Measurements from ENCODE around the gene CEMIP. TPM values are rescaled to one million over a fixed set of nuclear protein-coding genes. Genes with fewer than 3 reads are reported as not detected.

The CEMIP gene
- total RNA-seq, 1 donor: 687 TPM

GRCh38 chr15:80873366-80873952 is 94.3 kb downstream of the CEMIP start:
- peaks cover 98% of the 10 kb centered on the region for H3K36me3 ChIP-seq (ENCODE audit: insufficient read depth, low read length)
- H3K79me2 ChIP-seq (ENCODE audit: insufficient read depth, low read length): no peaks in the 10 kb centered on the region
- H2AFZ ChIP-seq (ENCODE audit: low read length): no peak overlapping the region
- no peaks in the 10 kb centered on the region for H3K27me3 ChIP-seq (ENCODE audit: insufficient read depth, low read length)
- H3K4me2 ChIP-seq (ENCODE audit: insufficient read depth, low read length): no peak overlapping the region
- peaks cover 49% of the 10 kb centered on the region for H4K20me1 ChIP-seq (ENCODE audit: insufficient read depth, low read length)
- H3K4me3 ChIP-seq (ENCODE audit: insufficient read depth, low read length): no peak overlapping the region
- no peaks in the 10 kb centered on the region for H3K9me3 ChIP-seq (ENCODE audit: low read depth, low read length)
- DNase-seq (ENCODE audit: insufficient read length, low spot score, missing footprints): no peak
- H3K27ac ChIP-seq (ENCODE audit: low read depth, low read length): no peak overlapping the region
- TF ChIP-seq, protein P1, sequence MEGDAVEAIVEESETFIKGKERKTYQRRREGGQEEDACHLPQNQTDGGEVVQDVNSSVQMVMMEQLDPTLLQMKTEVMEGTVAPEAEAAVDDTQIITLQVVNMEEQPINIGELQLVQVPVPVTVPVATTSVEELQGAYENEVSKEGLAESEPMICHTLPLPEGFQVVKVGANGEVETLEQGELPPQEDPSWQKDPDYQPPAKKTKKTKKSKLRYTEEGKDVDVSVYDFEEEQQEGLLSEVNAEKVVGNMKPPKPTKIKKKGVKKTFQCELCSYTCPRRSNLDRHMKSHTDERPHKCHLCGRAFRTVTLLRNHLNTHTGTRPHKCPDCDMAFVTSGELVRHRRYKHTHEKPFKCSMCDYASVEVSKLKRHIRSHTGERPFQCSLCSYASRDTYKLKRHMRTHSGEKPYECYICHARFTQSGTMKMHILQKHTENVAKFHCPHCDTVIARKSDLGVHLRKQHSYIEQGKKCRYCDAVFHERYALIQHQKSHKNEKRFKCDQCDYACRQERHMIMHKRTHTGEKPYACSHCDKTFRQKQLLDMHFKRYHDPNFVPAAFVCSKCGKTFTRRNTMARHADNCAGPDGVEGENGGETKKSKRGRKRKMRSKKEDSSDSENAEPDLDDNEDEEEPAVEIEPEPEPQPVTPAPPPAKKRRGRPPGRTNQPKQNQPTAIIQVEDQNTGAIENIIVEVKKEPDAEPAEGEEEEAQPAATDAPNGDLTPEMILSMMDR (IDR thresholded peaks at IDR 0.05; ENCODE audit: extremely low read depth, low read depth, low read length): no peak
- H3K4me1 ChIP-seq (ENCODE audit: insufficient read depth, low read length): no peaks in the 10 kb centered on the region

DNA sequence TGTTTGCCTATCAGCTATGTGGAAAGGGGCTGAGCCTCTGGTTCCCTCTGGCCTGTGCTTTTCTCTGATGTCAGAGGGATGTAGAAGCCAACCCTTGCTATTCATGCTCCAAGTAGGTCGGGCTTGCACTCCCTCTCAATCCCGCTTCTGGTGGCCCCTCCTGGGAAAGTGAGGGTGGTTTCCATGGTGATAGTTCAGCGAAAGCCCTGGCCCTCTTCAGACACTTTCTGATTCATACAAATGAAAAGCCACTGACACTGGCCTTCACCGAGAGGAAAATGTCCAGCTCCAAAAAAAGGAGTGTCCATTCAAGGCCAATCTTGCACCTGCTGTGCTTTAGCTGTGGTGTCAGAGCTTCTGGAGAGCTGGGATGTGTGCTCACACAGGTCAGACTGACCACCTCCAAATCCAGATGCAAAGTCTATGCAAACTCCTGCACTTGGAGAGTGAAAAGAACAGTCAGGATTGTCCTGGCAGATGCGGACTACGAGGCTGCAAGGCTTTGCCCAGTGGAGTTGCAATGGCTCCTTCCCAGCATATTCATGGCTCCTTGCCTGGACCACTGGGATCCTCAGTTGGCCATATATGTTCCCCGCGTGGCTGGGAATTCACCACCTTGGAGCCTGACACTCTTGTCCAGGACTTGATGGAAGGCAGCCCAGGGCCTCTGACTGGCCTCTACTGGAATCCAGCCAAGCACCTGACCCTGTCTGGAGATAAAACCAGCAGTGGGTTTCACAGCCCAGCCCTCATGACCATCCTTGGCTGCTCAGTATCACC is 96.6 kb downstream of the CEMIP start:
- no peak overlapping the region for H3K4me3 ChIP-seq (ENCODE audit: insufficient read depth, low read length)
- H3K36me3 ChIP-seq (ENCODE audit: insufficient read depth, low read length): peaks cover 99% of the 10 kb centered on the region
- H3K4me2 ChIP-seq (ENCODE audit: insufficient read depth, low read length): no peak overlapping the region
- H3K9me3 ChIP-seq (ENCODE audit: low read depth, low read length): no peaks in the 10 kb centered on the region
- TF ChIP-seq, protein P1 (IDR thresholded peaks at IDR 0.05; ENCODE audit: extremely low read depth, low read depth, low read length): no peak
- no peak overlapping the region for H2AFZ ChIP-seq (ENCODE audit: low read length)
- H3K27me3 ChIP-seq (ENCODE audit: insufficient read depth, low read length): no peaks in the 10 kb centered on the region
- peaks cover 39% of the 10 kb centered on the region for H4K20me1 ChIP-seq (ENCODE audit: insufficient read depth, low read length)
- H3K79me2 ChIP-seq (ENCODE audit: insufficient read depth, low read length): no peaks in the 10 kb centered on the region
- no peaks in the 10 kb centered on the region for H3K4me1 ChIP-seq (ENCODE audit: insufficient read depth, low read length)
- H3K27ac ChIP-seq (ENCODE audit: low read depth, low read length): no peak overlapping the region
- no peak for DNase-seq (ENCODE audit: insufficient read length, low spot score, missing footprints)

DNA sequence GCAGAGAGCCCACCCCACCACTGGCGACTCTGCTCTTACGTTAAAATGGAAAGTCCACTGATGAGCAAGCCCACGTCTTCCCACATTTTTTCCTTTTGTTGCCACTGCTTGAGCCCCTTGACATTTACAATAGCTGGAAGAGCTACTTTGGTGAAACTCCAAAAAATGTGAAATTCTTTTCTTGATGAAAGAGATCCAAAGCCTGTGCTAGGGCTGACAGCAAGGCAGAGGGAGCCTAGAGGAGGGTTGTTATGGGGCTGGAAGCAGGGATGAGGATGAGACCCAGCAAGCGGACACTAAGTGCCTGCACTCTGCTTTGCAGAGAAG is 97.1 kb downstream of the CEMIP start:
- no peak for DNase-seq (ENCODE audit: insufficient read length, low spot score, missing footprints)
- Histone ChIP-seq H3K27ac (ENCODE audit: low read depth, low read length) (no peak overlapping the region), H3K4me1 (ENCODE audit: insufficient read depth, low read length) (no peaks in the 10 kb centered on the region), H3K79me2 (ENCODE audit: insufficient read depth, low read length) (no peaks in the 10 kb centered on the region), H3K27me3 (ENCODE audit: insufficient read depth, low read length) (no peaks in the 10 kb centered on the region), H3K4me2 (ENCODE audit: insufficient read depth, low read length) (no peak overlapping the region), H3K4me3 (ENCODE audit: insufficient read depth, low read length) (no peak overlapping the region), H4K20me1 (ENCODE audit: insufficient read depth, low read length) (peaks cover 33% of the 10 kb centered on the region), H3K9me3 (ENCODE audit: low read depth, low read length) (no peaks in the 10 kb centered on the region), H3K36me3 (ENCODE audit: insufficient read depth, low read length) (peaks cover 99% of the 10 kb centered on the region), H2AFZ (ENCODE audit: low read length) (no peak overlapping the region)
- TF ChIP-seq, protein P1 (IDR thresholded peaks at IDR 0.05; ENCODE audit: extremely low read depth, low read depth, low read length): no peak

DNA sequence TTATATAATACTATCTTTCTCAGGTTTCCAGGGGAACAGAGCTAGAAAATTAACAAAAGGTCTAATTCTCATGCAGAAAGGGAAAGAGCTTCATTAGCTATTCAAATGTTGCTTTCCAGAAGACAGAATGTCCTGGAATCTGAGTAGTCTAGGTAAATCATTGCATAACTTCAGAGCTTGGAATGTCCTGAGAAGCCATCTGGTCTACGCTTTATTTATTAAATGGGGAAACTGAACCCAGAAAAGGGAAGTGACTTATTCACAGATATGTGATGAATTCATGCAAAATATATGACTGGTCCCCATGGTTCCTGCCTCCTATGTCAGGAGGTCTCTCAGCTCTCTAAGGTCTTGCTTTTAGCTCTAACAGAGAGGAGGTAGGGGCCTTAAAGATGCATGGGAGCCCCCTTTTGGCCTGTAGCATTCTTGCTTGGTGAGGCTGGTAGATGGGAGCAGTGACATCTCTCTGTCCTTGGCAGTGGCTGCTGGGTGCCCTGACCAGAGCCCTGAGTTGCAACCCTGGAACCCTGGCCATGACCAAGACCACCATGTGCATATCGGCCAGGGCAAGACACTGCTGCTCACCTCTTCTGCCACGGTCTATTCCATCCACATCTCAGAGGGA is 99.2 kb downstream of the CEMIP start:
- no peak overlapping the region for H2AFZ ChIP-seq (ENCODE audit: low read length)
- no peak for DNase-seq (ENCODE audit: insufficient read length, low spot score, missing footprints)
- H3K36me3 ChIP-seq (ENCODE audit: insufficient read depth, low read length): peaks cover 98% of the 10 kb centered on the region
- H3K4me2 ChIP-seq (ENCODE audit: insufficient read depth, low read length): no peak overlapping the region
- no peaks in the 10 kb centered on the region for H3K9me3 ChIP-seq (ENCODE audit: low read depth, low read length)
- H3K27me3 ChIP-seq (ENCODE audit: insufficient read depth, low read length): no peaks in the 10 kb centered on the region
- H3K79me2 ChIP-seq (ENCODE audit: insufficient read depth, low read length): no peaks in the 10 kb centered on the region
- no peak overlapping the region for H3K4me3 ChIP-seq (ENCODE audit: insufficient read depth, low read length)
- peaks cover 28% of the 10 kb centered on the region for H4K20me1 ChIP-seq (ENCODE audit: insufficient read depth, low read length)
- no peak overlapping the region for H3K27ac ChIP-seq (ENCODE audit: low read depth, low read length)
- TF ChIP-seq, protein P1 (IDR thresholded peaks at IDR 0.05; ENCODE audit: extremely low read depth, low read depth, low read length): no peak
- H3K4me1 ChIP-seq (ENCODE audit: insufficient read depth, low read length): no peaks in the 10 kb centered on the region
